ENCODE measurements around the gene SHH. TPM values are rescaled to one million over a fixed set of nuclear protein-coding genes. Genes with fewer than 3 reads are reported as not detected.
"Not testable (repeated sequence)": the region's sequence is repeated elsewhere in the genome, so short reads cannot be mapped to it uniquely, and the experiment has no call there.

SHH gene
- total RNA-seq, 1 experiment from 2014 or later = not detected

DNA sequence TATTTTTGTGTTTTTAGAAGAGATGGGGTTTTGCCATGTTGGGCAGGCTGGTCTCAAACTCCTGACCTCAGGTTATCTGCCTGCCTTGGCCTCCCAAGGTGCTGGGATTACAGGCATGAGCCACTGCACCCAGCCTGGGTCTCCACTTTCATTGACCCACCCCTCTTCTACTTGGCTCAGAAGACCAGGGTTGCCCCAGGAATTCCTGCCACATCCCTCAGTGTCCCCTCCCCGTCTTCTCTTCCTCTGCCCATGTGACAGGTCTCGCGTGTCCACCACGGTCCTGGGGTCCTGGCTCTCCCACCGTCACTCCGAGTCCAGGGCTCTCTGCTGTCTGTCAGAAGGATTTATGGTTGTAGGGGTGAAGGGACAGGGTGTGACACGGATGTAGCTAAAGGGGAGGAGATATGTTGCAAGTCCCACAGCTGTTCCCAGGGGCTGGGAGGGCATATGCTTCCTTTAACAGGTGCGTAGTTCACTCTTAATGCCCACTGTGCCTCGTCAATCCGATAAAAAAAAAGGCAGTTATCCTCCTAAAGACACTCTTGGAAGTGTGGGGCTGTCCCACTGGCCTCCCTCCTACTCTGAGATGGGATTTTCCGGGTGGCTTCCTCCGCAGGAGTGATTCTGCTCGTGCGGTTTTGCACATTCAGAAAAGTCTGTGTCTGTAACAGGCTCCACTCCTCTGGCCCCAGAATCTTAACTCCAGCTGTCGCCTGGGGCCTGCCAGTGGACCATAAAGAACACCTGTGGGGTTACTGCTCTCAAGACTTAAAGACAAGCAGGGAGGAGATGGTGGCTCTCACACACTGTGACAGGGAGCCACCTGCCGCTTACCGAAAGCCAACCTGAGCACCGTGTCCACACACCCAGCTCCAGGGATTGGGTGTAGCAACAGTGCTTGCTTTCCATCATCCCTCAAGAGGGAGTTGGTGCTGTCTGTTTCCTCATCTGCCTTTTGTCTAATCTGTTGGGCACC, 36.7 kb upstream of the SHH start:
- DNase-seq (ENCODE audit: low read depth in 1 of 2, low spot score in 2 of 2) = no peak
- H3K4me1 ChIP-seq (replicated peaks) = no peaks in the 10 kb centered on the region

DNA sequence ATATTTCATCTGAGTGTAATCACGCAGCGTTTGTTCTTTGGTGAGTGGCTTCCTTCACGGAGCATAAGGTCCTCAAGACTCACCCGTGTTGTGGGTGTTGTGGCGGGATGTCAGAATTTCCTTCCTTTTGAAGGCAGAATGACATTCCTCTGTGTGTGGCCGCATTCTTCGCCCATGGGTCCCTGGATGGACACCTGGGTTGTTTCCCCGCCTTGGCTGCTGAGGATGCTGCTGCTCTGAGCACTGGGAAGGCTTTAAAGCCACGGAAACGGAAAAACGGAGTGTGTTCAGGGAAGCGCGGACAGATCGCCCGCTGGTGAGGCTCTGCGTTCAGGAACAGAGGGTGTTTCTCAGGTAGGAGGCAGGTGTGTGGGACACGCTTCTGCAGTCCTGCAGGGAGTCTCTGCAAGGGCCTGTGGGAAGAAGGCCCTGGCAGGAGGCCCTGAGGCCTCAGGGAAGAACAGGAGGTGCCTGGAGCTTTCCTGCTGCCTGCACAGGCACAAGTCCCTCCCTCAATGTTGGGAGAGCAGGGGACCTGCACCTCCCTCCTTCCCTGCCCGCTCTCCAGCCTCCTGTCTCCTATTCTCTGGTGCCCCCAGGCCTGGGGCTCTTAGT, 35.7 kb upstream of the SHH start:
- no peaks in the 10 kb centered on the region for H3K9me3 ChIP-seq (replicated peaks)
- no peak overlapping the region for H3K4me3 ChIP-seq
- H3K27ac ChIP-seq = no peak overlapping the region
- H3K36me3 ChIP-seq = no peaks in the 10 kb centered on the region
- H3K4me1 ChIP-seq (replicated peaks) = no peaks in the 10 kb centered on the region
- DNase-seq (ENCODE audit: low read depth in 1 of 2, low spot score in 2 of 2) = no peak
- H3K27me3 ChIP-seq (replicated peaks) = peaks cover 17% of the 10 kb centered on the region

More for the DNA sequence above, 36.7 kb upstream of the SHH start:
- Histone ChIP-seq H3K9me3 (replicated peaks) (no peaks in the 10 kb centered on the region), H3K27ac (no peak overlapping the region), H3K27me3 (replicated peaks) (peaks cover 8% of the 10 kb centered on the region), H3K36me3 (no peaks in the 10 kb centered on the region), H3K4me3 (no peak overlapping the region)

DNA sequence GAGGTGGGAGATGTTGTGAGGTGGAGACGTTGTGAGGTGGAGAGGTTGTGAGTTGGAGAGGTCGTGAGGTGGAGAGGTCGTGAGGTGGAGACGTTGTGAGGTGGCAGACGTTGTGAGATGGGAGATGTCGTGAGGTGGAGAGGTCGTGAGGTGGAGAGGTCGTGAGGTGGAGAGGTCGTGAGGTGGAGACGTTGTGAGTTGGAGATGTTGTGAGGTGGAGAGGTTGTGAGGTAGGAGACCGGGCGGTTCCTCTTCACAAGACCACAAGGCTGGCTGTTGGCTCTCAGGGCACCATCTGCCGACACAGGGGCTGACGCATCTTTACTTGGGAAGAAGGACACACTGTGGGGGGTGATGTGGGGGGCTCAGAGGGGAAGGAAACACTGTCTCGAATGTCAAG, 34.7 kb upstream of the SHH start:
- no peaks in the 10 kb centered on the region for H3K4me1 ChIP-seq (replicated peaks)

DNA sequence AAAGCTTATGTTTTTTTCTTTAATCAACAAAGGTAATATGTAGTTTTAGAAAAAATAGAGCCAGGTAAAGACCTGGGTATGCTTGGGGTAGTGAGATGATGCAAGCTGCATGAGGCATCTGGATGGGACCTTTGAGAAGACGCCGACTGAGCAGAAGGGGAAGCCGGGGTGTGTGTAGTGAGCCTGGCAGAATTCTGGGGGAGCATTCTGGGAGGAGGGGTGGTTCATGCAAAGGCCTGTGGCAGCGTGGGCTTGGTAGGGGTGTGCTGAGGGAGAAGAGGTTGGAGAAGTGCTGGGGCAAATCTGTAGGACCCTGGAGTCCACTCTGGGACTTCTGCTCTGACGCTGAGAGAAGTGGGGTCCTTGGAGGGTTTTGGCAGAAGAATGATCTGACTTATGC, 33.9 kb upstream of the SHH start:
- Histone ChIP-seq H3K27me3 (replicated peaks) (peaks cover 25% of the 10 kb centered on the region), H3K4me1 (replicated peaks) (no peaks in the 10 kb centered on the region), H3K36me3 (no peaks in the 10 kb centered on the region), H3K4me3 (no peak overlapping the region), H3K27ac (no peak overlapping the region), H3K9me3 (replicated peaks) (no peaks in the 10 kb centered on the region)
- DNase-seq (ENCODE audit: low read depth in 1 of 2, low spot score in 2 of 2) = no peak

More for the DNA sequence above, 34.7 kb upstream of the SHH start:
- DNase-seq (ENCODE audit: low read depth in 1 of 2, low spot score in 2 of 2) = no peak
- H3K9me3 ChIP-seq (replicated peaks) = no peaks in the 10 kb centered on the region
- no peaks in the 10 kb centered on the region for H3K36me3 ChIP-seq
- no peak overlapping the region for H3K27ac ChIP-seq
- no peak overlapping the region for H3K4me3 ChIP-seq
- peaks cover 22% of the 10 kb centered on the region for H3K27me3 ChIP-seq (replicated peaks)

DNA sequence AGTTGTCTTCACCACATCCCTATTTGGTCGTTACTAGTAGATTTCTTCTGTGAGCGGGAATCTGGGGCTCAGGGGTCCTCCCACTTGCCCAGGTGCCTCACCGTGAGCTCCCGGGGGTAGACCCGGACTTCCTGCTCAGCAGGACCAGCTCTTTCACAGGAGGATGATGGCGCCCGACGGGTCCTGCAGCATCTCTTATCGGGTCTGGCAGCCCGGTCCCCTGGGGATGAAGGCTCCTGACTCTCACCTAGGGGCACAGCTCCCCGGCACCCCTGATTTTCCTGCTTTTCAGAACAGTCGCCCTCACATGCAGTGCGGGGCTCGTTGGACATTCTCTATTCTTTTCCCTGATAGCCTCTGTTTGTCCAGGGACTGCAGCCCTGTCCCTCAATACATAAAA, 33.0 kb upstream of the SHH start:
- Histone ChIP-seq H3K36me3 (no peaks in the 10 kb centered on the region), H3K4me3 (no peak overlapping the region)

DNA sequence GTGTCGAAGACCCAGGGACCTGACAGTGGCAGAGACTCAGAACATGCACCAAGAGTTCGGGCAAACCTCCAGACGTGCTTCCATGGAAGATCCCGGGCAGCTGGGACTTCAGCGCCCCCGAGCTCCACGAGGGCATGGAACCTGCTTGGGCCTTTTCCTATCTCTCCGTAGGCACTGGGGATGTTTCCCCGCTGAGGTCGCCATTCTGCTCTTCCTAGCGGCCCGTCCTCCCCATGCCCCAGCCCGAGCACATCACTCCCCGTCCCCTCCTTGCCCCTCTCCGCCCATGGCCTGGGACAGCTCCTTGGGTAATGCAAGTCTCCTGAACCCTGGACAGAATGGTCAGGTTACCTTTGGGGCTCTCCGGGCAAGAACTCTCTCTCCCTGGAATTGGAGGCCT, 32.3 kb upstream of the SHH start:
- Histone ChIP-seq H3K36me3 (no peaks in the 10 kb centered on the region), H3K4me1 (replicated peaks) (no peaks in the 10 kb centered on the region), H3K27me3 (replicated peaks) (peaks cover 42% of the 10 kb centered on the region), H3K9me3 (replicated peaks) (no peaks in the 10 kb centered on the region), H3K27ac (no peak overlapping the region), H3K4me3 (no peak overlapping the region)
- no peak for DNase-seq (ENCODE audit: low read depth in 1 of 2, low spot score in 2 of 2)

More for the DNA sequence above, 33.0 kb upstream of the SHH start:
- peaks cover 35% of the 10 kb centered on the region for H3K27me3 ChIP-seq (replicated peaks)
- H3K9me3 ChIP-seq (replicated peaks) = no peaks in the 10 kb centered on the region
- no peaks in the 10 kb centered on the region for H3K4me1 ChIP-seq (replicated peaks)
- H3K27ac ChIP-seq = no peak overlapping the region
- DNase-seq (ENCODE audit: low read depth in 1 of 2, low spot score in 2 of 2) = no peak

DNA sequence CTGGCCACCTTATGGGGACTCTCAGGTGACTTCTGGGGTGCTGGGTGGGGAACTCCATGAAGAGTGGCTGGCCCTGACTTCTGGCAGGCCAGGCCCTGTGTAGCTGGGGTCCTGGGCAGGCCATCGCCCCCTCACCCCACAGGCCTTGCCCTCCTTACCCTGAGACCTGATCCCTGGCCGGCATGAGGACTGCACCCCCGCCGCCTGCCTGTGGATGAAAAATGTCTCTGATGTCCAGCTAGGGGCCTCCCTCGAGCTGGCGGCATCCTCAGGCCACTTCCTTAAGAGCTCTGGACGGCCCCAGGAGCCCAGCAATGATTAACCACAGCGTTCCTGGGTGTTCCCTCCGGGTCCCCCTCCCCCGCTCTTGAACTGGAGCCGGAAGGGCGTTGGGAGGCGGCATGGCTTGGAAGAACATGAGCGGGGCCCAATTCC, 31.8 kb upstream of the SHH start:
- Histone ChIP-seq H3K4me3 (no peak overlapping the region), H3K27me3 (replicated peaks) (peaks cover 46% of the 10 kb centered on the region), H3K9me3 (replicated peaks) (no peaks in the 10 kb centered on the region), H3K36me3 (no peaks in the 10 kb centered on the region), H3K27ac (no peak overlapping the region), H3K4me1 (replicated peaks) (no peaks in the 10 kb centered on the region)
- no peak for DNase-seq (ENCODE audit: low read depth in 1 of 2, low spot score in 2 of 2)

DNA sequence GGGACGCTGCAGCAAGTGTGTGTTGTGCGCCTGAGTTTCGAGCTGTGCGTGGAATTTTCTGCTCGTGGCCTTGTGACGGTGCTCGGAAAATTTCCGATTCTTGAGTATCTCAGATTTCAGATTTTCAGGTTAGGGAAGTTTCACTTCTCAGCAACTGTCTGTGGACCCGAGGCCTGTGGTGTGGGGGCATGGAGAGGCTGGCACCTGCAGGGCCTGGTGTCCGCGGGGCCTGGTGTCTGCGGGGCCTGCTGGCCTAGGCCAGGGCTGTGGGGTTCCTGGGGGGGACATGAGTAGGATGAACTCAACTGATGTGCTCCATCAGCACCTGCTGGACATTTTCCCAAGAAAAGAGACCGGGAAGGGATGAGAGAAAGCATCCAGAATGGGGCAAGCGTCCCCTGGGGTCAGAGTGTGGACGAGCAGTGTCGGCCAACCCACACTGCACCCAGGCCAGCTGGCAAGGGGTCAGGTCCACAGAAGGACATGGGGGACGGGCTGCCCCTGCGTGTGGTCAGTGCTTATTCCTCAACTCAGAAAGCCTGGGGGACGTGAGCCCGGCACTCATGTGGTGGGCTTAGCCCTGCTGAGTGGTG, 31.3 kb upstream of the SHH start:
- Histone ChIP-seq H3K27ac (no peak overlapping the region), H3K36me3 (no peaks in the 10 kb centered on the region), H3K4me3 (no peak overlapping the region), H3K9me3 (replicated peaks) (no peaks in the 10 kb centered on the region), H3K27me3 (replicated peaks) (peaks cover 50% of the 10 kb centered on the region), H3K4me1 (replicated peaks) (no peaks in the 10 kb centered on the region)
- no peak for DNase-seq (ENCODE audit: low read depth in 1 of 2, low spot score in 2 of 2)

DNA sequence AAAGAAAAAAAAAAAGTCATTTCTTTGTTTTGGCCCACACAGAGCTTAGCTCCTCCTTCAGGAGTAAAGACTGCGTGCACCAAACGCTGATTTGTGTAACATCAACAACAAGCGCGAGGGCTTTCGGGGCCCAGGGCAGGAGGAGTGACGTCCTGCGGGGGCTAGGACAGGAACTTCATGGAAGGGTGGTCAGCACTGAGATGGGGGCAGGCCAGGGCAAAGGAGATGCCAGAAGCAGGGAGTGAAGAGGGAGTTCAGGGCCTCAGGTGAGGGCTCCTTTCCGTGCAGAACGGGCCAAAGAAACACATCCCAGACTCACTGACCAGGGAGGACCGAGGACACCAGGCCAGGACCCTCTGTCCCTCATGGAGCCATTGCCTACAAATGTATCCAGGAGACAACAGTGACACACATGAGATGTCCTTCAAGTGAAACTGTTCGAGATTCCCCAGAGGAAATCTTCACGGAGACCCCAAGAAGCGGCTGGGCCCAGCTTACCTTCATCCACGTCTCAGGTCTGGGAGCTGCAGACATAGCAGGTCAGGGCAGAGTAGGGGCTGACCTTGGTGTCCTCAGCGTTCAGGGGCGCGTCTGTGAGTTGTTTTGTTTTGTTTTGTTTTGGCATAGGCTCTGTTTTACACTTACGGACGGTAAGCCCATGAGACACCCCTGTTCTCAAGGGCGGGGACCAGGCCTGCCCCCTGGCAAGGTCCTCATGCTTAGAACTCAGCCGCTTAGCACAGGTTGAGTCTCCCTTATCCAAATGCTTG, 30.4 kb upstream of the SHH start:
- Histone ChIP-seq H3K4me3 (no peak overlapping the region), H3K9me3 (replicated peaks) (no peaks in the 10 kb centered on the region)
- no peak for DNase-seq (ENCODE audit: low read depth in 1 of 2, low spot score in 2 of 2)

DNA sequence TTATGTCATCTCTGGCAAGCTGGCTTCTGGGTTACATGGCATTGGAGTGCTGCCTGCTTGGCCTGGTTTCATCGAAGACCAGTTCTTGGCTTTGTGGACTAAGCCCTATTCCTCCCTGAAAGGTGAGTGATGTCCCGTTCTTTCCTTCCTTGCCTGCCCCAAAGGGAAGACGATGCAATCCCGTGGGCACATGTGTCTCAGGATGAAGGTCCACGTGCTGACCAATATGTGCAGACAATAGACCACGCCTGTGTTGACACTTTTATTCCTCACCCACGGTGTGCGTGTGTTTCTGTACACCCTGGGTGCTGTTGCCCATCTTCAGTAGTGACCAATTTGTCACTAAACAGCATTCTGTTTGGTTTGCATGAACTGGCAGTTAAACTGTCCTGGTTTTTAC, 28.6 kb upstream of the SHH start:
- DNase-seq (ENCODE audit: low read depth in 1 of 2, low spot score in 2 of 2) = no peak
- Histone ChIP-seq H3K4me1 (replicated peaks) (no peaks in the 10 kb centered on the region), H3K36me3 (no peaks in the 10 kb centered on the region), H3K4me3 (no peak overlapping the region), H3K27ac (no peak overlapping the region), H3K9me3 (replicated peaks) (no peaks in the 10 kb centered on the region), H3K27me3 (replicated peaks) (peaks cover 58% of the 10 kb centered on the region)

More for the DNA sequence above, 30.4 kb upstream of the SHH start:
- Histone ChIP-seq H3K27me3 (replicated peaks) (peaks cover 50% of the 10 kb centered on the region), H3K36me3 (no peaks in the 10 kb centered on the region), H3K4me1 (replicated peaks) (no peaks in the 10 kb centered on the region), H3K27ac (no peak overlapping the region)

DNA sequence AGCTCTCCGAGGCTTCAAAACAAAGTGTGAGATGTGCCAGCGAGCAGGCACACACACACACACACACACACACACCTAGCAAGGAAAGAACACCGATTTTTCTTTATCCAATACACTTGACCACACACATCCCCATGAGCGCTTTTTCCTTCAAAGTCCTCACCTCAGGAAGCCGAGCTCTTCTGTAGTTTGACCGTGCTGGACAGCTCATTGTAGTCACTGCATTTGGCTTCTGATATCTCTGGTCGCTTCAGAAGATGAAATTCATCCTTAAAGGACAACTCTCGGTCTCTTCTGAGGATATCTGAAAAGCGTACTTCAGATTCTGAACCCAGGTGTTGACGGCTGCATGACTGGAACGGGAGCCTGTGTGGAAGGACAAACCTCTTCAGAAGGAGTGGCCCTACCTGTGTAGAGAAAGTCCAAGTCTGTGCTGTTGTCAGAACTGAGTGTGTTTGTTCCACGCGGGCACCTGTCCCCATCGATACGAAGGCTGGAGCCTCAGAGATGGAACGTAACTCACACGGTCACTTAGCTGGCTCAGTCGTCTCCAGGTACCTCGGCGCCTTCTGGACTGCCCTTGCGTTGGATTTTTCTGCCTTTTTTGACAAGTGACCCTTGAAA, 28.1 kb upstream of the SHH start:
- peaks cover 63% of the 10 kb centered on the region for H3K27me3 ChIP-seq (replicated peaks)
- DNase-seq (ENCODE audit: low read depth in 1 of 2, low spot score in 2 of 2) = no peak
- H3K36me3 ChIP-seq = no peaks in the 10 kb centered on the region
- no peak overlapping the region for H3K4me3 ChIP-seq
- H3K27ac ChIP-seq = no peak overlapping the region
- H3K4me1 ChIP-seq (replicated peaks) = no peaks in the 10 kb centered on the region
- H3K9me3 ChIP-seq (replicated peaks) = no peaks in the 10 kb centered on the region

DNA sequence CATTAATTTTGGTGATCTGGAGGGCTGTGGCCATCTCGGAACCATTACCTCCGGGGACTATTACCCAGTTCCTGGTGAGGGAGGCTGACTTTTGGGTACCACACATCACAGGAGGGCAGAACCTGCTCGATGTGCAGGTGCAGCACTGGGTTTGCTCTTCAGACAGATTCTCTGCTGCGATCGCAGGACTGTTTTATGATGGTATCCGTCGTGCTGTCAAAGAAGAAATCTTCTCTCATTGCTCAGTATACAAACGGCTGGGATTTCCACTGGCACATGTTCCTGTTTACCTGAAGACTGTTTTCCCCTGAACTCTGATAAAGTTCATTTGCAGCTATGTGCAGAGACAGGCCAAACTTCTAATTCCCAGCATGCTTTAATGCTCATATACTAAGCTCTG, 27.2 kb upstream of the SHH start:
- Histone ChIP-seq H3K4me3 (no peak overlapping the region), H3K9me3 (replicated peaks) (no peaks in the 10 kb centered on the region), H3K27me3 (replicated peaks) (peaks cover 65% of the 10 kb centered on the region), H3K36me3 (no peaks in the 10 kb centered on the region), H3K27ac (no peak overlapping the region), H3K4me1 (replicated peaks) (no peaks in the 10 kb centered on the region)
- no peak for DNase-seq (ENCODE audit: low read depth in 1 of 2, low spot score in 2 of 2)

DNA sequence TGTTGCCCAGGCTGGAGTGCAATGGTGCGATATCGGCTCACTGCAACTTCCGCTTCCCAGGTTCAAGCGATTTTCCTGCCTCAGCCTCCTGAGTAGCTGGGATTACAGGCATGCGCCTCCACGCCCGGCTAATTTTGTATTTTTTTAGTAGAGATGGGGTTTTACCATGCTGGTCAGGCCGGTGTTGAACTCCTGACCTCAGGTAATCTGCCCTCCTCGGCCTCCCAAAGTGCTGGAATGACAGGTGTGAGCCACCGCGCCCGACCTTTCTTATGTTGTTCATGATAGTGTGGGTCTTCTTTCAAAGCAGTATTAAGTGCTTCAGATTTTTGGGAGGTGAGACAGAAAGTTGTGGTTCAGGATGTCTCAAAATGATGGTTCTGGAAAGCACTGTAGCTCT, 26.0 kb upstream of the SHH start:
- not testable (repeated sequence) for H3K4me1 ChIP-seq (replicated peaks); H3K4me3 ChIP-seq; H3K36me3 ChIP-seq; H3K9me3 ChIP-seq (replicated peaks); DNase-seq (ENCODE audit: low read depth in 1 of 2, low spot score in 2 of 2); H3K27ac ChIP-seq
- H3K27me3 ChIP-seq (replicated peaks) = peaks cover 63% of the 10 kb centered on the region
